ENCODE measurements around the gene SMCR8. TPM values are rescaled to one million over a fixed set of nuclear protein-coding genes. Genes with fewer than 3 reads are reported as not detected.

Gene SMCR8
- total and polyA plus RNA-seq, 2 of the 13 experiments (the other 11 are each of a cell fraction or from before 2014, with no cell fraction given), result 7.6 to 11.8 TPM

- no peaks in the 10 kb centered on the region for H3K27me3 ChIP-seq (ENCODE audit: control insufficient read depth in 1 of 2, insufficient read depth in 2 of 2, low read length in 2 of 2)
- H4K20me1 ChIP-seq (ENCODE audit: insufficient read depth, low read length), result no peaks in the 10 kb centered on the region
- TF ChIP-seq ZNF589 (CRISPR knock-in tag; conservative IDR thresholded peaks at IDR 0.05), result no peak
- TF ChIP-seq KDM4B (CRISPR knock-in tag; IDR thresholded peaks at IDR 0.05), result no peak
- TF ChIP-seq ZNF776 (CRISPR knock-in tag; IDR thresholded peaks at IDR 0.05), result no peak
- TF ChIP-seq MBNL3 (CRISPR knock-in tag; conservative IDR thresholded peaks at IDR 0.05), result no peak
- TF ChIP-seq ZNF24 (IDR thresholded peaks at IDR 0.05), result no peak
- no peak for TF ChIP-seq EEA1 (CRISPR knock-in tag; IDR thresholded peaks at IDR 0.05; ENCODE audit: borderline replicate concordance)
- TF ChIP-seq DPF2 (CRISPR knock-in tag; IDR thresholded peaks at IDR 0.05; ENCODE audit: borderline replicate concordance, low read depth), result no peak
- TF ChIP-seq ZNF430 (CRISPR knock-in tag; IDR thresholded peaks at IDR 0.05), result no peak
- no peak for TF ChIP-seq EP300 (IDR thresholded peaks at IDR 0.05; ENCODE audit: low read depth in 2 of 2, low read length in 2 of 2)
- no peak for TF ChIP-seq EP300 (CRISPR knock-in tag; IDR thresholded peaks at IDR 0.05; ENCODE audit: borderline replicate concordance)
- H3K79me2 ChIP-seq (ENCODE audit: insufficient read depth, low read length), result no peaks in the 10 kb centered on the region
- no peak overlapping the region for H2AFZ ChIP-seq (ENCODE audit: low read length)
- intact Hi-C loops (cut with micrococcal nuclease; ENCODE audit: unreplicated experiment) (no loop called here), in situ Hi-C loops (cut with HindIII; ENCODE audit: extremely low pct_ligation_motif_present, low pct_unique_long_range_greater_than_20kb) (no loop called here)
- BruUV-seq (replicated peaks), result no TSS peak
- ATAC-seq, result no peak
- WGBS (ENCODE audit: low lambda C conversion rate), result 98% methylated on average over 2 of the region's 2 CpGs
- no peak for DNase-seq (ENCODE audit: low spot score)
- H3K4me1 ChIP-seq (ENCODE audit: insufficient read depth, low read length), result peaks cover under 1% of the 10 kb centered on the region; the same call in 1 of the 2 replicates
- no peak overlapping the region for H3K4me2 ChIP-seq (ENCODE audit: low read depth, low read length)
- H3K27ac ChIP-seq (ENCODE audit: extremely low read length, insufficient read depth, low read length), result no peak overlapping the region
- H3K4me3 ChIP-seq (replicated peaks in 1 of 3; ENCODE audit: insufficient read depth in 1 of 3, low read depth in 2 of 3, low read length in 3 of 3), result no peak overlapping the region
- POLR2A ChIA-PET, result no interaction called here
- H3K9me3 ChIP-seq (ENCODE audit: low read length), result no peaks in the 10 kb centered on the region
- no peak for FAIRE-seq
- peaks cover 33 to 67% of the 10 kb centered on the region in 2 experiments for H3K36me3 ChIP-seq (replicated peaks in 1 of 2; ENCODE audit: control insufficient read depth in 1 of 2, insufficient read depth in 2 of 2, low read length in 2 of 2)
- CTCF ChIA-PET (ENCODE audit: low intra/inter-chr PET ratio, low total read pairs), result no interaction called here
- no peak overlapping the region for H3K9ac ChIP-seq (ENCODE audit: insufficient read depth, low read depth, low read length)
Measured at GRCh38 chr17:18326039-18326438, 10.9 kb downstream of the SMCR8 start.

DNA sequence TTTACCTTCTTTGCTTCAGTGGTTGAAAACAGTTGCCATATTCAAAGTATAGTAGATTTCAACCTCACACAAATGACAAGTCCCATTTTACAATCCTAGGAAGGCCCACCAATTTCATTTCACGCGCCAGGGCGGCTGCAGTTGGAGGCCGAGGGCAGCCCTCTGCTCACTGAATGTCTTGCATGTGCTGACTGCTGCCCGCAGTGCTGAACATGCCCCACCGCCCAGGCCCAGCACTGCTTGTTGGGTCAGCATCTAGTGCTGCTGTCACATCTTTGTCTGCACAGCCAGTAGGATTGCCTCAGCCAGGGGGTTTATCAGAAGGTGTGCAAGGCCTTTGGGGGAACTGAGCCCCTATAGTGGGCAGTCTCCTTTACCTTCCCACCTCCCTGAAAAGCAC is 11.5 kb downstream of the SMCR8 start:
- ATAC-seq (no peak), DNase-seq (ENCODE audit: low spot score) (no peak), FAIRE-seq (no peak)
- H3K4me2 ChIP-seq (ENCODE audit: low read depth, low read length), result no peak overlapping the region
- H3K4me1 ChIP-seq (ENCODE audit: insufficient read depth, low read length), result no peaks in the 10 kb centered on the region
- no peaks in the 10 kb centered on the region for H3K79me2 ChIP-seq (ENCODE audit: insufficient read depth, low read length)
- 99% methylated on average over 5 of the region's 6 CpGs for WGBS (ENCODE audit: low lambda C conversion rate)
- BruUV-seq (replicated peaks), result TSS peak; percentile 28
- in situ Hi-C loops (cut with HindIII; ENCODE audit: extremely low pct_ligation_motif_present, low pct_unique_long_range_greater_than_20kb), result no loop called here
- CTCF ChIA-PET (ENCODE audit: low intra/inter-chr PET ratio, low total read pairs), result no interaction called here
- H3K36me3 ChIP-seq (replicated peaks in 1 of 2; ENCODE audit: control insufficient read depth in 1 of 2, insufficient read depth in 2 of 2, low read length in 2 of 2), result peaks cover 33 to 72% of the 10 kb centered on the region in 2 experiments
- H3K27ac ChIP-seq (ENCODE audit: extremely low read length, insufficient read depth, low read length), result no peak overlapping the region
- intact Hi-C loops (cut with micrococcal nuclease; ENCODE audit: unreplicated experiment), result no loop called here
- no peak overlapping the region for H3K9ac ChIP-seq (ENCODE audit: insufficient read depth, low read depth, low read length)
- POLR2A ChIA-PET, result no interaction called here
- H3K9me3 ChIP-seq (ENCODE audit: low read length), result no peaks in the 10 kb centered on the region
- no peaks in the 10 kb centered on the region for H4K20me1 ChIP-seq (ENCODE audit: insufficient read depth, low read length)
- H3K4me3 ChIP-seq (replicated peaks in 1 of 3; ENCODE audit: insufficient read depth in 1 of 3, low read depth in 2 of 3, low read length in 3 of 3), result no peak overlapping the region
- no peaks in the 10 kb centered on the region for H3K27me3 ChIP-seq (ENCODE audit: control insufficient read depth in 1 of 2, insufficient read depth in 2 of 2, low read length in 2 of 2)
- no peak overlapping the region for H2AFZ ChIP-seq (ENCODE audit: low read length)
- TF ChIP-seq, protein P1, sequence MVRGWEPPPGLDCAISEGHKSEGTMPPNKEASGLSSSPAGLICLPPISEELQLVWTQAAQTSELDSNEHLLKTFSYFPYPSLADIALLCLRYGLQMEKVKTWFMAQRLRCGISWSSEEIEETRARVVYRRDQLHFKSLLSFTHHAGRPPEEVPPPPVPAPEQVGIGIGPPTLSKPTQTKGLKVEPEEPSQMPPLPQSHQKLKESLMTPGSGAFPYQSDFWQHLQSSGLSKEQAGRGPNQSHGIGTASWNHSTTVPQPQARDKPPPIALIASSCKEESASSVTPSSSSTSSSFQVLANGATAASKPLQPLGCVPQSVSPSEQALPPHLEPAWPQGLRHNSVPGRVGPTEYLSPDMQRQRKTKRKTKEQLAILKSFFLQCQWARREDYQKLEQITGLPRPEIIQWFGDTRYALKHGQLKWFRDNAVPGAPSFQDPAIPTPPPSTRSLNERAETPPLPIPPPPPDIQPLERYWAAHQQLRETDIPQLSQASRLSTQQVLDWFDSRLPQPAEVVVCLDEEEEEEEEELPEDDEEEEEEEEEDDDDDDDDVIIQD (CRISPR knock-in tag; IDR thresholded peaks at IDR 0.05; ENCODE audit: low read depth), result no peak
- no peak for TF ChIP-seq ZFY (CRISPR knock-in tag; IDR thresholded peaks at IDR 0.05)
- TF ChIP-seq ZNF746 (CRISPR knock-in tag; IDR thresholded peaks at IDR 0.05), result no peak
- no peak for TF ChIP-seq ATF7-NPFF (CRISPR knock-in tag; IDR thresholded peaks at IDR 0.05; ENCODE audit: low read depth)
- no peak for TF ChIP-seq NFATC3 (CRISPR knock-in tag; IDR thresholded peaks at IDR 0.05)
- TF ChIP-seq DRAP1 (CRISPR knock-in tag; IDR thresholded peaks at IDR 0.05), result no peak
- TF ChIP-seq ZNF460 (CRISPR knock-in tag; IDR thresholded peaks at IDR 0.05; ENCODE audit: borderline replicate concordance), result no peak
- TF ChIP-seq ZNF724P (CRISPR knock-in tag; IDR thresholded peaks at IDR 0.05; ENCODE audit: borderline replicate concordance), result no peak
- no peak for TF ChIP-seq MAZ (IDR thresholded peaks at IDR 0.05; ENCODE audit: borderline replicate concordance, low read depth, low read length)
- TF ChIP-seq MAZ (CRISPR knock-in tag; IDR thresholded peaks at IDR 0.05; ENCODE audit: low read depth), result no peak
- no peak for TF ChIP-seq KDM5B (CRISPR knock-in tag; IDR thresholded peaks at IDR 0.05; ENCODE audit: borderline replicate concordance)
